Small intestine (tissue), 7 donors: ENCODE results near the gene SHANK3. TPM values are rescaled to one million over a fixed set of nuclear protein-coding genes. Genes with fewer than 3 reads are reported as not detected.

Experiments used
- DNase-seq, 2 donors: peaks; one replicate each; pipeline versions ENCODE4 v3.0.0 to v3.0.0-alpha.2; 2013
- FAIRE-seq: peaks from 2 replicates; lab custom pipeline; 2012; peaks lifted over from hg19 to GRCh38; lab: Jason Lieb, UNC
- H3K27ac ChIP-seq, 3 donors: one replicate each; pipeline ENCODE4 v1.5.1; 2013; ENCODE audit warnings: low read length in 2 of 3, mild to moderate bottlenecking in 2 of 3, control low read depth in 1 of 3, inconsistent platforms in 1 of 3, low read depth in 1 of 3, moderate library complexity in 1 of 3
- H3K27me3 ChIP-seq, 3 donors: one replicate each; pipeline ENCODE4 v1.6.1; 2013; ENCODE audit warnings: low read length in 3 of 3, inconsistent platforms in 1 of 3; ENCODE audit not compliant: control insufficient read depth in 3 of 3, insufficient read depth in 3 of 3
- H3K36me3 ChIP-seq, 3 donors: one replicate each; pipeline ENCODE4 v1.6.1; 2013; ENCODE audit warnings: low read length in 3 of 3, inconsistent platforms in 1 of 3, low read depth in 1 of 3, mild to moderate bottlenecking in 1 of 3, moderate library complexity in 1 of 3; ENCODE audit not compliant: control insufficient read depth in 3 of 3, insufficient read depth in 2 of 3
- H3K4me1 ChIP-seq, 3 donors: one replicate each; pipeline ENCODE4 v1.6.1; 2013; ENCODE audit warnings: low read length in 2 of 3, inconsistent platforms in 1 of 3, low read depth in 1 of 3, mild to moderate bottlenecking in 1 of 3, moderate library complexity in 1 of 3; ENCODE audit not compliant: control insufficient read depth in 3 of 3, insufficient read depth in 2 of 3
- H3K4me3 ChIP-seq, 3 donors: one replicate each; pipeline ENCODE4 v1.5.1; 2013; ENCODE audit warnings: low read length in 3 of 3, control low read depth in 1 of 3, inconsistent platforms in 1 of 3, low read depth in 1 of 3, mild to moderate bottlenecking in 1 of 3, moderate library complexity in 1 of 3
- H3K9me3 ChIP-seq, 2 donors: one replicate each; pipeline ENCODE4 v1.6.1; 2013; ENCODE audit warnings: low read depth in 1 of 2, low read length in 1 of 2; ENCODE audit not compliant: control insufficient read depth in 2 of 2, insufficient read depth in 1 of 2
- WGBS, 3 donors: extraction: QIAGEN DNeasy Blood & Tissue Kit; methylation state at CpG; one replicate each; pipeline ENCODE4 v1.1.7; 2013; 5-methylcytosine and 5-hydroxymethylcytosine counted together
- polyA plus RNA-seq, 4 donors: library from polyadenylated mRNA; stranded (reverse) in 3 of 4; unstranded in 1 of 4; fragments of 200-250 nt in 3 of 4; fragments of 120-200 nt in 1 of 4; gene quantifications; one replicate each; pipeline versions ENCODE4 v1.2.1 to v1.2.3, GENCODE V29; 2013
- donor health status: healthy with polysubstance abuse.
- donor health status: control.
- donor health status: control.
- donor health status: Bipolar disorder and iron deficiency.
- donor health status: healthy.

Gene SHANK3
- polyA plus RNA-seq, 4 donors, result 0.27 to 19.6 (median 5.2) TPM

GRCh38 chr22:50687829-50688228, 15.2 kb downstream of the SHANK3 start:
- FAIRE-seq (no peak), DNase-seq (no peak)
- Histone ChIP-seq H3K9me3 (no peaks in the 10 kb centered on the region), H3K27ac (no peak overlapping the region), H3K27me3 (no peaks in the 10 kb centered on the region), H3K36me3 (no peaks in the 10 kb centered on the region), H3K4me1 (no peaks in the 10 kb centered on the region), H3K4me3 (no peak overlapping the region)
- 84 to 88% (median 86%) methylated on average over 10 of the region's 10 CpGs for WGBS, 3 donors

- H3K36me3 ChIP-seq, result no peaks in the 10 kb centered on the region
- H3K9me3 ChIP-seq, result no peaks in the 10 kb centered on the region
- no peak for FAIRE-seq
- no peaks in the 10 kb centered on the region for H3K4me1 ChIP-seq
- 64 to 88% (median 87%) methylated on average over 5 of the region's 5 CpGs for WGBS, 3 donors
- H3K27me3 ChIP-seq, result no peaks in the 10 kb centered on the region
- no peak overlapping the region for H3K27ac ChIP-seq
- no peak for DNase-seq
- H3K4me3 ChIP-seq, result no peak overlapping the region
These were observed 15.8 kb downstream of the SHANK3 start for GRCh38 chr22:50688448-50688847.

GRCh38 chr22:50691521-50691920, 18.9 kb downstream of the SHANK3 start:
- no peaks in the 10 kb centered on the region for H3K27me3 ChIP-seq
- FAIRE-seq (no peak), DNase-seq (peak in 1 of 2 donors; percentile 38)
- no peaks in the 10 kb centered on the region for H3K4me1 ChIP-seq
- no peaks in the 10 kb centered on the region for H3K9me3 ChIP-seq
- H3K4me3 ChIP-seq, result no peak overlapping the region
- no peaks in the 10 kb centered on the region for H3K36me3 ChIP-seq
- WGBS, 3 donors, result 4 to 9% (median 8%) methylated on average over 2 of the region's 2 CpGs
- no peak overlapping the region for H3K27ac ChIP-seq

- H3K4me3 ChIP-seq, result no peak overlapping the region
- H3K27ac ChIP-seq, result no peak overlapping the region
- peaks cover 0 to under 1% (median 0%) of the 10 kb centered on the region in 3 donors for H3K4me1 ChIP-seq
- H3K9me3 ChIP-seq, result no peaks in the 10 kb centered on the region
- WGBS, 3 donors, result 82 to 91% (median 88%) methylated on average over 6 of the region's 6 CpGs
- DNase-seq (no peak), FAIRE-seq (no peak)
- no peaks in the 10 kb centered on the region for H3K36me3 ChIP-seq
- no peaks in the 10 kb centered on the region for H3K27me3 ChIP-seq
These were observed 20.8 kb downstream of the SHANK3 start for GRCh38 chr22:50693462-50693861.

GRCh38 chr22:50694099-50694605, 21.5 kb downstream of the SHANK3 start:
- Histone ChIP-seq H3K27ac (no peak overlapping the region), H3K27me3 (no peaks in the 10 kb centered on the region), H3K4me3 (no peak overlapping the region), H3K36me3 (peaks cover 0 to 3% (median 0%) of the 10 kb centered on the region in 3 donors), H3K4me1 (peaks cover 0 to 7% (median 0%) of the 10 kb centered on the region in 3 donors), H3K9me3 (no peaks in the 10 kb centered on the region)
- 68 to 77% (median 71%) methylated on average over 3 of the region's 3 CpGs for WGBS, 3 donors
- FAIRE-seq (no peak), DNase-seq (no peak)

GRCh38 chr22:50694766-50695420, 22.3 kb downstream of the SHANK3 start:
- Histone ChIP-seq H3K9me3 (no peaks in the 10 kb centered on the region), H3K27me3 (no peaks in the 10 kb centered on the region), H3K27ac (no peak overlapping the region), H3K4me3 (no peak overlapping the region), H3K36me3 (peaks cover 0 to 11% (median 0%) of the 10 kb centered on the region in 3 donors), H3K4me1 (peaks cover 0 to 15% (median 0%) of the 10 kb centered on the region in 3 donors)
- FAIRE-seq, result no peak
- 88 to 91% (median 88%) methylated on average over 18 of the region's 18 CpGs for WGBS, 3 donors
- DNase-seq, result no peak

GRCh38 chr22:50695421-50696250, 23.0 kb downstream of the SHANK3 start:
- H3K36me3 ChIP-seq, result peaks cover 0 to 11% (median 0%) of the 10 kb centered on the region in 3 donors
- H3K4me3 ChIP-seq, result no peak overlapping the region
- DNase-seq (no peak), FAIRE-seq (no peak)
- H3K4me1 ChIP-seq, result peaks cover 0 to 22% (median 0%) of the 10 kb centered on the region in 3 donors
- no peaks in the 10 kb centered on the region for H3K9me3 ChIP-seq
- WGBS, 3 donors, result 42 to 80% (median 64%) methylated on average over 18 of the region's 18 CpGs
- H3K27ac ChIP-seq, result no peak overlapping the region
- H3K27me3 ChIP-seq, result no peaks in the 10 kb centered on the region

GRCh38 chr22:50696251-50696798, 23.7 kb downstream of the SHANK3 start:
- FAIRE-seq, result no peak

More at GRCh38 chr22:50696251-50696798, 23.7 kb downstream of the SHANK3 start:
- no peak for DNase-seq
- peaks cover 0 to 15% (median 0%) of the 10 kb centered on the region in 3 donors for H3K36me3 ChIP-seq
- H3K9me3 ChIP-seq, result no peaks in the 10 kb centered on the region
- 52 to 66% (median 60%) methylated on average over 21 of the region's 21 CpGs for WGBS, 3 donors
- peaks cover 0 to 29% (median 0%) of the 10 kb centered on the region in 3 donors for H3K4me1 ChIP-seq
- peak overlapping the region in 1 of 3 donors; percentile 40 for H3K4me3 ChIP-seq
- no peaks in the 10 kb centered on the region for H3K27me3 ChIP-seq
- no peak overlapping the region for H3K27ac ChIP-seq
